ENCODE results near the gene PCMTD2. TPM values are rescaled to one million over a fixed set of nuclear protein-coding genes. Genes with fewer than 3 reads are reported as not detected.

Gene PCMTD2
- total and polyA plus RNA-seq, 2 experiments from 2014 or later, result 33.8 to 76.1 TPM

- no peak for DNase-seq (ENCODE audit: low spot score)
- Histone ChIP-seq H2AFZ (no peak overlapping the region), H4K20me1 (replicated peaks; ENCODE audit: insufficient read depth) (no peaks in the 10 kb centered on the region), H3K4me1 (ENCODE audit: insufficient read depth) (no peaks in the 10 kb centered on the region), H3K36me3 (ENCODE audit: insufficient read depth) (no peaks in the 10 kb centered on the region), H3K4me3 (no peak overlapping the region), H3K27ac (ENCODE audit: low read depth) (no peak overlapping the region), H3F3A (replicated peaks; ENCODE audit: low read depth) (no peaks in the 10 kb centered on the region), H3K79me2 (replicated peaks; ENCODE audit: insufficient read depth) (no peaks in the 10 kb centered on the region), H3K27me3 (ENCODE audit: insufficient read depth) (no peaks in the 10 kb centered on the region), H3K9me2 (ENCODE audit: insufficient read depth) (no peaks in the 10 kb centered on the region), H3K4me2 (no peak overlapping the region)
- ATAC-seq, result no peak
- peaks cover 14% of the 10 kb centered on the region for H3K27me3 Mint-ChIP-seq (ENCODE audit: insufficient read depth, low read depth, poor library complexity)
- peaks cover 8% of the 10 kb centered on the region for H3K36me3 Mint-ChIP-seq (ENCODE audit: low read depth)
- peaks cover 16% of the 10 kb centered on the region for H3K9me3 Mint-ChIP-seq
- H3K4me3 Mint-ChIP-seq, result no peak overlapping the region
- TF ChIP-seq CREB1 (CRISPR knock-in tag; IDR thresholded peaks at IDR 0.05; ENCODE audit: low read depth) (no peak), POLR2AphosphoS5 (IDR thresholded peaks at IDR 0.05; ENCODE audit: low read depth) (no peak), CTCF (conservative IDR thresholded peaks at IDR 0.05; ENCODE audit: low read depth in 2 of 2) (no peak), JUNB (IDR thresholded peaks at IDR 0.05; ENCODE audit: unreplicated experiment) (no peak), EZH2 (IDR thresholded peaks at IDR 0.05; ENCODE audit: low read depth, unreplicated experiment) (no peak), NANOG (IDR thresholded peaks at IDR 0.05; ENCODE audit: borderline replicate concordance) (no peak), ZNF114 (CRISPR knock-in tag; IDR thresholded peaks at IDR 0.05) (no peak), REST (IDR thresholded peaks at IDR 0.05; ENCODE audit: unreplicated experiment) (no peak), ZNF331 (CRISPR knock-in tag; IDR thresholded peaks at IDR 0.05; ENCODE audit: low read depth) (no peak), EZH2phosphoT487 (IDR thresholded peaks at IDR 0.05; ENCODE audit: unreplicated experiment) (no peak), STAT1 (IDR thresholded peaks at IDR 0.05; ENCODE audit: unreplicated experiment) (no peak)
- TF ChIP-seq, protein P1, sequence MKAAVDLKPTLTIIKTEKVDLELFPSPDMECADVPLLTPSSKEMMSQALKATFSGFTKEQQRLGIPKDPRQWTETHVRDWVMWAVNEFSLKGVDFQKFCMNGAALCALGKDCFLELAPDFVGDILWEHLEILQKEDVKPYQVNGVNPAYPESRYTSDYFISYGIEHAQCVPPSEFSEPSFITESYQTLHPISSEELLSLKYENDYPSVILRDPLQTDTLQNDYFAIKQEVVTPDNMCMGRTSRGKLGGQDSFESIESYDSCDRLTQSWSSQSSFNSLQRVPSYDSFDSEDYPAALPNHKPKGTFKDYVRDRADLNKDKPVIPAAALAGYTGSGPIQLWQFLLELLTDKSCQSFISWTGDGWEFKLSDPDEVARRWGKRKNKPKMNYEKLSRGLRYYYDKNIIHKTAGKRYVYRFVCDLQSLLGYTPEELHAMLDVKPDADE (IDR thresholded peaks at IDR 0.05), result no peak
- TF ChIP-seq, protein P2, sequence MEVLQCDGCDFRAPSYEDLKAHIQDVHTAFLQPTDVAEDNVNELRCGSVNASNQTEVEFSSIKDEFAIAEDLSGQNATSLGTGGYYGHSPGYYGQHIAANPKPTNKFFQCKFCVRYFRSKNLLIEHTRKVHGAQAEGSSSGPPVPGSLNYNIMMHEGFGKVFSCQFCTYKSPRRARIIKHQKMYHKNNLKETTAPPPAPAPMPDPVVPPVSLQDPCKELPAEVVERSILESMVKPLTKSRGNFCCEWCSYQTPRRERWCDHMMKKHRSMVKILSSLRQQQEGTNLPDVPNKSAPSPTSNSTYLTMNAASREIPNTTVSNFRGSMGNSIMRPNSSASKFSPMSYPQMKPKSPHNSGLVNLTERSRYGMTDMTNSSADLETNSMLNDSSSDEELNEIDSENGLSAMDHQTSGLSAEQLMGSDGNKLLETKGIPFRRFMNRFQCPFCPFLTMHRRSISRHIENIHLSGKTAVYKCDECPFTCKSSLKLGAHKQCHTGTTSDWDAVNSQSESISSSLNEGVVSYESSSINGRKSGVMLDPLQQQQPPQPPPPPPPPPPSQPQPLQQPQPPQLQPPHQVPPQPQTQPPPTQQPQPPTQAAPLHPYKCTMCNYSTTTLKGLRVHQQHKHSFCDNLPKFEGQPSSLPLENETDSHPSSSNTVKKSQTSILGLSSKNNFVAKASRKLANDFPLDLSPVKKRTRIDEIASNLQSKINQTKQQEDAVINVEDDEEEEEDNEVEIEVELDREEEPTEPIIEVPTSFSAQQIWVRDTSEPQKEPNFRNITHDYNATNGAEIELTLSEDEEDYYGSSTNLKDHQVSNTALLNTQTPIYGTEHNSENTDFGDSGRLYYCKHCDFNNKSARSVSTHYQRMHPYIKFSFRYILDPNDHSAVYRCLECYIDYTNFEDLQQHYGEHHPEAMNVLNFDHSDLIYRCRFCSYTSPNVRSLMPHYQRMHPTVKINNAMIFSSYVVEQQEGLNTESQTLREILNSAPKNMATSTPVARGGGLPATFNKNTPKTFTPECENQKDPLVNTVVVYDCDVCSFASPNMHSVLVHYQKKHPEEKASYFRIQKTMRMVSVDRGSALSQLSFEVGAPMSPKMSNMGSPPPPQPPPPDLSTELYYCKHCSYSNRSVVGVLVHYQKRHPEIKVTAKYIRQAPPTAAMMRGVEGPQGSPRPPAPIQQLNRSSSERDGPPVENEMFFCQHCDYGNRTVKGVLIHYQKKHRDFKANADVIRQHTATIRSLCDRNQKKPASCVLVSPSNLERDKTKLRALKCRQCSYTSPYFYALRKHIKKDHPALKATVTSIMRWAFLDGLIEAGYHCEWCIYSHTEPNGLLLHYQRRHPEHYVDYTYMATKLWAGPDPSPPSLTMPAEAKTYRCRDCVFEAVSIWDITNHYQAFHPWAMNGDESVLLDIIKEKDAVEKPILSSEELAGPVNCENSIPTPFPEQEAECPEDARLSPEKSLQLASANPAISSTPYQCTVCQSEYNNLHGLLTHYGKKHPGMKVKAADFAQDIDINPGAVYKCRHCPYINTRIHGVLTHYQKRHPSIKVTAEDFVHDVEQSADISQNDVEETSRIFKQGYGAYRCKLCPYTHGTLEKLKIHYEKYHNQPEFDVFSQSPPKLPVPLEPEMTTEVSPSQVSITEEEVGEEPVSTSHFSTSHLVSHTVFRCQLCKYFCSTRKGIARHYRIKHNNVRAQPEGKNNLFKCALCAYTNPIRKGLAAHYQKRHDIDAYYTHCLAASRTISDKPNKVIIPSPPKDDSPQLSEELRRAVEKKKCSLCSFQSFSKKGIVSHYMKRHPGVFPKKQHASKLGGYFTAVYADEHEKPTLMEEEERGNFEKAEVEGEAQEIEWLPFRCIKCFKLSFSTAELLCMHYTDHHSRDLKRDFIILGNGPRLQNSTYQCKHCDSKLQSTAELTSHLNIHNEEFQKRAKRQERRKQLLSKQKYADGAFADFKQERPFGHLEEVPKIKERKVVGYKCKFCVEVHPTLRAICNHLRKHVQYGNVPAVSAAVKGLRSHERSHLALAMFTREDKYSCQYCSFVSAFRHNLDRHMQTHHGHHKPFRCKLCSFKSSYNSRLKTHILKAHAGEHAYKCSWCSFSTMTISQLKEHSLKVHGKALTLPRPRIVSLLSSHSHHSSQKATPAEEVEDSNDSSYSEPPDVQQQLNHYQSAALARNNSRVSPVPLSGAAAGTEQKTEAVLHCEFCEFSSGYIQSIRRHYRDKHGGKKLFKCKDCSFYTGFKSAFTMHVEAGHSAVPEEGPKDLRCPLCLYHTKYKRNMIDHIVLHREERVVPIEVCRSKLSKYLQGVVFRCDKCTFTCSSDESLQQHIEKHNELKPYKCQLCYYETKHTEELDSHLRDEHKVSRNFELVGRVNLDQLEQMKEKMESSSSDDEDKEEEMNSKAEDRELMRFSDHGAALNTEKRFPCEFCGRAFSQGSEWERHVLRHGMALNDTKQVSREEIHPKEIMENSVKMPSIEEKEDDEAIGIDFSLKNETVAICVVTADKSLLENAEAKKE (CRISPR knock-in tag; IDR thresholded peaks at IDR 0.05), result no peak
- H3K4me1 Mint-ChIP-seq, result no peaks in the 10 kb centered on the region
- no peak overlapping the region for H3K27ac Mint-ChIP-seq
Measured at GRCh38 chr20:64240243-64241015, 15.1 kb upstream of the PCMTD2 start.
